G401.6 (cell line): Measurements from ENCODE around the gene NRARP.

Experiments
- FAIRE-seq: peaks from 2 replicates; lab custom pipeline; 2012; peaks lifted over from hg19 to GRCh38; lab: Jason Lieb, UNC

Gene NRARP

GRCh38 chr9:137256856-137257255, 45.2 kb downstream of the NRARP start:
- FAIRE-seq: no peak

GRCh38 chr9:137256362-137256761, 45.7 kb downstream of the NRARP start:
- FAIRE-seq: no peak

- FAIRE-seq: no peak
Measured at GRCh38 chr9:137255448-137256114, 46.5 kb downstream of the NRARP start.

GRCh38 chr9:137254624-137255447, 47.2 kb downstream of the NRARP start, which contains the start of gene NELFB:
TSS of gene NELFB (plus strand) at chr9:137255327.
- FAIRE-seq: no peak

GRCh38 chr9:137253717-137254623, 48.1 kb downstream of the NRARP start:
- FAIRE-seq: no peak

GRCh38 chr9:137252555-137253506, 49.2 kb downstream of the NRARP start:
- peak; percentile 36 for FAIRE-seq

GRCh38 chr9:137251490-137252268, 50.4 kb downstream of the NRARP start:
- no peak for FAIRE-seq

- FAIRE-seq: no peak
Measured at GRCh38 chr9:137251194-137251461, 50.9 kb downstream of the NRARP start, which contains the start of gene STPG3. TSS of gene STPG3 (plus strand) at chr9:137251286. CDS start at chr9:137251287, 1 bp downstream.

- no peak for FAIRE-seq
Measured at GRCh38 chr9:137250329-137251193, 51.5 kb downstream of the NRARP start.
